Right lobe of liver (tissue), 6 donors: ENCODE data around the gene AGPS. TPM values are rescaled to one million over a fixed set of nuclear protein-coding genes. Genes with fewer than 3 reads are reported as not detected.

Experiments
- ATAC-seq, 4 donors: fragments of 200-7000 bp; cut with Tn5 transposase; one replicate each; pipeline ENCODE4 v1.9.1; 2020; ENCODE audit warnings: mild to moderate bottlenecking in 4 of 4, moderate library complexity in 4 of 4
- DNase-seq, 3 donors: peaks; one replicate each; pipeline ENCODE4 v3.0.0-alpha.2; 2020
- H3K27ac ChIP-seq, 3 donors: fragments of 200-600 bp; one replicate each; pipeline ENCODE4 v1.8.0; 2022
- H3K27me3 ChIP-seq, 2 donors: fragments of 200-600 bp; one replicate each; pipeline ENCODE4 v1.8.0; 2022
- H3K36me3 ChIP-seq, 4 donors: fragments of 200-600 bp; sonication (generic) in 1 of 4; one replicate each; pipeline versions ENCODE4 v1.5.1 to v1.8.0; 2017 to 2022; ENCODE audit warnings: control low read depth in 1 of 4
- H3K4me1 ChIP-seq, 4 donors: fragments of 200-600 bp; sonication (generic) in 1 of 4; one replicate each; pipeline versions ENCODE4 v1.5.1 to v1.8.0; 2017 to 2022; ENCODE audit warnings: control low read depth in 1 of 4
- H3K4me3 ChIP-seq, 3 donors: fragments of 200-600 bp; one replicate each; pipeline ENCODE4 v1.8.0; 2022
- H3K9me3 ChIP-seq, 4 donors: fragments of 200-600 bp; sonication (generic) in 1 of 4; one replicate each; pipeline versions ENCODE4 v1.5.1 to v1.8.0; 2017 to 2022; ENCODE audit warnings: control low read depth in 1 of 4
- CTCF ChIP-seq, 4 donors: fragments of 200-600 bp in 3 of 4; fragments of 450-650 bp in 1 of 4; IDR thresholded peaks; one replicate each; pipeline versions ENCODE4 v1.5.1 to v1.8.0; 2016 to 2022; ENCODE audit warnings: antibody characterized with exemption in 4 of 4, mild to moderate bottlenecking in 2 of 4
- POLR2A ChIP-seq: fragments of 450-650 bp; IDR thresholded peaks from one replicate; pipeline ENCODE4 v1.6.1; 2017; ENCODE audit warnings: antibody characterized with exemption, mild to moderate bottlenecking
- whole genome bisulfite sequencing: methylation state at CpG from one replicate; pipeline ENCODE4 v1.1.6; 2018; ENCODE audit warnings: low coverage, low lambda C conversion rate; ENCODE audit not compliant: insufficient coverage; ENCODE audit errors: missing lambda C conversion rate; 5-methylcytosine and 5-hydroxymethylcytosine counted together
- intact Hi-C, 2 donors: fragments of 100-400 bp; cut with DNase I; formaldehyde crosslinking; loops; one replicate each; pipeline versions ENCODE4 v1.11.2 to v1.14.1; 2022
- total RNA-seq, 6 experiments: library from RNA; depleted of rRNA in 2 of 6; stranded (reverse); fragments of >200 nt in 2 of 6; fragmentation: NEBNext Ultra II Directional in 3 of 6; extraction: Animal tissue kit (Norgen Biotek cat#: 25700) in 3 of 6; gene quantifications; one replicate each; pipeline versions ENCODE4 v1.1.0 to v1.2.4, GENCODE V29; 2016 to 2023
- donor health status: DM: no; HTN: yes; CAD: no.
- donor health status: DM: no; HTN: no; CAD: no.
- donor health status: DM: no; HTN: no; CAD: no.
- donor health status: DM: no; HTN: yes; CAD: no.
- donor health status: DM: no; HTN: yes; CAD: no.

AGPS gene
- total RNA-seq, 6 experiments from 2014 or later = 21.7 to 31.8 (median 26.8) TPM

DNA sequence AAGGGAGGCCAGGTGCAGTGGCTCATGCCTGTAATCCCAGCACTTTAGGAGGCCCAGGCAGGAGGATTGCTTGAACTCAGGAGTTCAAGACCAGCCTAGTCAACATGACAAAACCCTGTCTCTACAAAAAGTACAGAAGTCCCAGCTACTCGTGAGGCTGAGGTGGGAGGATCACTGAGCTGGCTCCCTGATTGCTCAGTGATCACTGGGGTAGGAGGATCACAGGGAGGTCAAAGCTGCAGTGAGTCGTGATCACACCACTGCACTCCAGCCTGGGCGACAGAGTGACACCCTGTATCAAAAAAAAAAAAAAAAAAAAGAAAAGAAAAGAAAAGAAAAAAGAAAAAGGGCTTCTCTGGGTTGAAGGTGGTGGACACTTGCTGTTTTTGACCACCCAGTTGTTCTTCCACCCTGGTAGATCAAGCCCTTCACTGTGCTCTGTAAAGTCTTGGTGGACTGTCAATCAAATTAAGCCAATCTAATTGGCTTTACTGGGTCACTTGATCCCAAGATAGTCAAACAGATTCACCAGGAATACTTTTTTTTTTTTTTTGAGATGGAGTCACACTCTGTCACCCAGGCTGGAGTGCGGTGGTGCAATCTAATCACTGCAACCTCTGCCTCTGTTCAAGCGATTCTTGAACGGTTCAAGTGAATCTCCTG lies 191.6 kb downstream of the AGPS start:
- ATAC-seq (no peak), DNase-seq (no peak)
- Histone ChIP-seq H3K36me3 (no peaks in the 10 kb centered on the region), H3K9me3 (no peaks in the 10 kb centered on the region), H3K4me1 (peaks cover 0 to 3% (median 0%) of the 10 kb centered on the region in 4 donors), H3K27me3 (no peaks in the 10 kb centered on the region), H3K27ac (no peak overlapping the region), H3K4me3 (no peak overlapping the region)
- TF ChIP-seq POLR2A = no peak
- no peak for TF ChIP-seq CTCF (IDR thresholded peaks at IDR 0.05)
- WGBS = 94% methylated on average over 5 of the region's 6 CpGs
- intact Hi-C loops = no loop called here

GRCh38 chr2:177585234-177585863 lies 192.8 kb downstream of the AGPS start:
- WGBS = 54% methylated on average over 5 of the region's 5 CpGs
- ATAC-seq (peak; percentile 84 to 96 (median 92)), DNase-seq (peak; percentile 33 to 76 (median 62))

GRCh38 chr2:177586154-177586553 lies 193.6 kb downstream of the AGPS start:
- intact Hi-C loops = no loop called here
- TF ChIP-seq CTCF (IDR thresholded peaks at IDR 0.05) (no peak), POLR2A (no peak)
- DNase-seq (no peak), ATAC-seq (no peak)
- Histone ChIP-seq H3K4me3 (no peak overlapping the region), H3K27ac (no peak overlapping the region), H3K4me1 (peaks cover 0 to 3% (median 0%) of the 10 kb centered on the region in 4 donors), H3K36me3 (no peaks in the 10 kb centered on the region), H3K9me3 (no peaks in the 10 kb centered on the region), H3K27me3 (no peaks in the 10 kb centered on the region)
- 50% methylated on average over 1 of the region's 1 CpG for WGBS

More at GRCh38 chr2:177585234-177585863, 192.8 kb downstream of the AGPS start:
- Histone ChIP-seq H3K9me3 (no peaks in the 10 kb centered on the region), H3K4me3 (no peak overlapping the region), H3K27ac (no peak overlapping the region), H3K36me3 (no peaks in the 10 kb centered on the region), H3K27me3 (no peaks in the 10 kb centered on the region), H3K4me1 (peaks cover 0 to 3% (median 0%) of the 10 kb centered on the region in 4 donors)
- no peak for TF ChIP-seq CTCF (IDR thresholded peaks at IDR 0.05)
- no peak for TF ChIP-seq POLR2A
- intact Hi-C loops = no loop called here

- no peak for TF ChIP-seq POLR2A
- no peak for TF ChIP-seq CTCF (IDR thresholded peaks at IDR 0.05)
- no peaks in the 10 kb centered on the region for H3K9me3 ChIP-seq
- ATAC-seq (no peak), DNase-seq (no peak)
- H3K4me3 ChIP-seq = no peak overlapping the region
- peaks cover 0 to 3% (median 0%) of the 10 kb centered on the region in 4 donors for H3K4me1 ChIP-seq
- no peak overlapping the region for H3K27ac ChIP-seq
- H3K27me3 ChIP-seq = no peaks in the 10 kb centered on the region
- 89% methylated on average over 1 of the region's 1 CpG for WGBS
- intact Hi-C loops = no loop called here
- H3K36me3 ChIP-seq = no peaks in the 10 kb centered on the region
Observed at GRCh38 chr2:177587371-177587770, 194.8 kb downstream of the AGPS start.
